ENCODE results near the gene RBKS.

DNA sequence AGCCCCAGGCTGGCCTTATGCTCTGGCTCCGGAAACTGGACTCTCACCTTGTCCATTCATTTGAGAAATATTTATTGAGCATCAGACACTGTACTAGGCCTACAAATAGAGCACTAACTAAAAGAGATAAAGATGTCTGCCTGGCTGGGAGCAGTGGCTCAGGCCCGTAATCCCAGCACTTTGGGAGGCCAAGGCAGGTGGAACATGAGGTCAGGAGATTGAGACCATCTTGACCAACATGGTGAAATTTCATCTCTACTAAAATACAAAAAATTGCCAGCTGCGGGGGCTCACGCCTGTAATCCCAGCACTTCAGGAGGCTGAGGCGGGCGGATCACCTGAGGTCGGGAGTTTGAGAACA is 126.3 kb downstream of the RBKS start:
- TF ChIP-seq EZH2 (IDR thresholded peaks at IDR 0.05; ENCODE audit: low read depth) (no peak), CTCF (conservative IDR thresholded peaks at IDR 0.05) (no peak)

Measured in PC-9 (cell line).